GM08714 (cell line): ENCODE results near the gene CLC.
"Not testable (repeated sequence)": the region's sequence is repeated elsewhere in the genome, so short reads cannot be mapped to it uniquely, and the experiment has no call there.

Source experiments
- H3K4me3 ChIP-seq: fragments of 200-500 bp; sonication (Bioruptor generic); 2 replicates; pipeline ENCODE4 v1.5.1; 2014; ENCODE audit warnings: mild to moderate bottlenecking, low read length, inconsistent platforms
- ZNF274 ChIP-seq: IDR thresholded peaks from 2 replicates; pipeline ENCODE4 v1.6.1; 2012; ENCODE audit warnings: mild to moderate bottlenecking, low read depth, low read length

CLC gene

GRCh38 chr19:39737891-39738290 is at the start of gene CLC:
Gene CLC (minus strand): TSS chr19:39738029. CDS start chr19:39737952, 77 bp downstream.
- no peak within 1 kb of the TSS for H3K4me3 ChIP-seq
- TF ChIP-seq ZNF274: no peak

GRCh38 chr19:39780894-39781293 is 43.1 kb upstream of the CLC start:
- no peak for TF ChIP-seq ZNF274

DNA sequence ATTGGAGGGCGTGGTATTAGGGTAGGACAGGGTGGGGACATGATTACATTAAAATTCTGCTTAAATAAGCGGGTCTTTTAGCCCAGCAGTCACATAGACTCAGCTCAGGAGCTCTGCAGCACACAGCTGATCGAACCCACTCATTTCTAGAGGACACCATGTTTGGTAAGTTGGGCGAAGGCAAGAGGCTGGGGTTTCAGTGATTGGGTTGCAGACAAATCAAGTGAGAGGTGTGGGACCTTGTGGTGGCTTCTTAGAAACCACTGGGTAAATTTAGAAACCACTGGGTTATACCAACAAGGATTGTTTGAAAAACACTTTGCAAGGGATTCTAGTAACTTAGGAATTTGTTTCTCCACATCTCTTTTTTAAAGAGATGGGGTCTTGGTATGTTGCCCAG is 40.9 kb upstream of the CLC start, which contains the start of gene LEUTX:
LEUTX (plus strand) TSS at position 92 of the 400 bp plus-strand sequence; CDS start at position 159, 67 bp downstream.
- no peak within 1 kb of the TSS for H3K4me3 ChIP-seq
- no peak for TF ChIP-seq ZNF274

More at GRCh38 chr19:39780894-39781293, 43.1 kb upstream of the CLC start:
- no peak overlapping the region for H3K4me3 ChIP-seq

DNA sequence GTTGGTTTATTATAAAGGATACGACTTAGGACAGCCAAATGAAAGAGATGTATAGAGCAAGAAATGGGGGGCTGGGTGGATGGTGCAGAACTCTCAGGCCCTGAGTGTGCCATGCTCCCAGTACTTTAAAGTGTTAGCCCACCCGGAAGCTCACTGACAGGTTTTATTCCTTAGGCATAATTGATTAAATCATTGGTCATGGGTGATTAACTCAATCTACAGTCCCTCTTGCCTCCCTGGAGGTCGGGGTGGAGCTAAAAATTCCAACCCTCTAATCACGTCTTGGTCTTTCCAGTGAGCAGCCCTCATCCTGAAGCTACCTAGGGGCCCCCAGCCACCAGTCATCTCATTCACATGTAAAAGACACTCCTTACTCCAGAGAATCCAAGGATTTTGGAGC is 31.0 kb upstream of the CLC start:
- no peak for TF ChIP-seq ZNF274
- H3K4me3 ChIP-seq: no peak overlapping the region

GRCh38 chr19:39768334-39768733 is 30.5 kb upstream of the CLC start:
- H3K4me3 ChIP-seq: no peak overlapping the region
- no peak for TF ChIP-seq ZNF274

DNA sequence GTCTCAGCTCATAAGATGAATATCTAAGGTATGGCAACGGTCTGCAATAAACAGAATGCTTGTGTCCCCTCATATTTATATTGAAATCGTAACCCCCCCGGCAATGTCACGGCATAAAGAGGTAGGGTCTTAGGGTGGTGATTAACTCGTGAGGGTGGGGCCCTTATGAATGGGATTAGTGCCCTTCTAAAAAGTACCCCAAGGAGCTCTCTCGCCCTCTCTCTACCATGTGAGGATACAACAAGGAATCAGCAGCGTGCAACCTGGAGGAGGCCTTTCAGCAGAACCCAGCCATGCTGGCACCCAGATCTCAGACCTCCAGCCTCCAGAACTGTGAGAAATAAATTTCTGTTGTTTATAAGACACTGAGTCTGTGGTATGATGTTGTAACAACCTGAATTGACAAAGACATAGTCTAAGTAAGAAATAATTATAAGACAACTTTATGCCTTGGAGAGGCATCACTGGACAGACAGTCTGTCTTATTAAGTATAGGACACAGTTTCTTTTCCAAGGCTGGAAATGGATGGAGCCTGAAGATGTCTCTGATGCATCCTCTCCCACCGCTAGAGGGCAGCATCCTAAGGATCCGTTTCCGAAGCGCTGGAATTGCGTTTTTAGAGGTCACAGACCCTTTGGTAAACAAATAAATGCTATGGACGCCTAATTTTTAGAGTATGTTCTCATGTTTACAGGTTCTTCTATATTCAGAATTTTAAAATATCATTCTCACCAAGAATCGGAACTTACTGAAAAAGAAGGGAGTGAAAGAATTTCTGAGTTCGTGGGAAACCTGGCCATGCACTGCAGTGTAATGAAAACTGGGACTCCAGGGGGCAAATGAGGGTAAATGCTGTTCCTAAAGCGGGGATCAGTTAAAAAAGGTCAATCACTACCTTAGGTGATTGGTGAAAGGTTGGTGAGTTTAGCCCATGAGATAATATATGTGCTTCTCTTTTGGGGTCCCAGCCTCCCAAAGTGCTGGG is 27.6 kb upstream of the CLC start:
- H3K4me3 ChIP-seq: no peak overlapping the region
- TF ChIP-seq ZNF274: no peak

DNA sequence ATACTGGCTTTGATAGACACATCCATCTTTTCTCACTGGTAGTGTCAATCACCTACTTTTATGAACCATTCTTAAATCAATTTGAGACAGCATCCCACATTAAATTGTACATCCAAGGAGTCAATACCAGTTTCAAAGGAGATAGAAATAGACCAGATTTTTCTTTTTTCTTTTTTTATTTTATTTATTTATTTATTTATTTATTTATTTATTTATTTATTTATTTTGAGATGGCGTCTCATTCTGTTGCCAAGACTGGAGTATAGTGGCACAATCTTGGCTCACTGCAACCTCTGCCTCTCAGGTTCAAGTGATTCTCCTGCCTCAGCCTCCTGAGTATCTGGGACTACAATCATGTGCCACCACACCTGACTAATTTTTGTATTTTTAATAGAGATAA is 24.0 kb upstream of the CLC start:
- H3K4me3 ChIP-seq: not testable (repeated sequence)

GRCh38 chr19:39759457-39760184 is 21.8 kb upstream of the CLC start:
- no peak overlapping the region for H3K4me3 ChIP-seq
- TF ChIP-seq ZNF274: no peak

DNA sequence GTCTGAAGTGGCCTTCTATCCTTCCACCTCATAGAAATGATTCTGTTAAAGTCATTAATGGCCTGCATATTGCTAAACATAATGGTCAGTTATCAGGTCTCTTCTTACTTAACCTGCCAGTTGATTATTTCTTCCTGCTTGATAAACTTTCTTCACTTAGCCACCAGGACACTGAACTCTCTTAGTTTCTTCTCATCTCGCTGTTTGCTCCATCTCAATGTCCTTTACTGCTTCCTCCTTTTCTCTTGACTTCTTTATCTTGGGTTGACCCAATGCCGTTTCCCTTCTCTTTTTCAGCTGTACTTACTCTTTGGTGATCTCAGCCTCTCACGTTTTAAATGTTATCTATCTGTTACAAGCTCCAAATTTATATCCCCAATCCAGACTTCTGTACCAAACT is 17.1 kb upstream of the CLC start:
- no peak for TF ChIP-seq ZNF274
- H3K4me3 ChIP-seq: no peak overlapping the region

DNA sequence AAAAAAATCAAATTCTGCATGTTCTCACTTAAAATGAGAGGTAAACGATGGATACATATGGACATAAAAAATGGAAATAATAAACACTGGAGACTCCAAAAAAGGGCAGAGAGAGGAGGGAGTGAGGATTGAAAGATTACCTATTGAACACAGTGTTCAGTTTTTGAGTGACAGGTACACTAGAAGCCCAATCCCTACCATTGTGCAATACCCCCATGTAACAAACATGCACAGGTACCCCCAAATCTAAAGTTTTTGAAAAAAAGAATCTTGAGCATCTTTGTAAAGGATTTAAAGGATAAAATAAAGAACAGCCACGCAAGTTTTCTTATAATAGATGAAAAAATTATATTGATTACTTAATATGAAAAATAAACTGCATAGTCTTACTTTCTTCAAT is 16.7 kb upstream of the CLC start:
- no peak for TF ChIP-seq ZNF274
- no peak overlapping the region for H3K4me3 ChIP-seq

- no peak for TF ChIP-seq ZNF274
- no peak overlapping the region for H3K4me3 ChIP-seq
Measured at GRCh38 chr19:39752795-39753194, 15.0 kb upstream of the CLC start.

DNA sequence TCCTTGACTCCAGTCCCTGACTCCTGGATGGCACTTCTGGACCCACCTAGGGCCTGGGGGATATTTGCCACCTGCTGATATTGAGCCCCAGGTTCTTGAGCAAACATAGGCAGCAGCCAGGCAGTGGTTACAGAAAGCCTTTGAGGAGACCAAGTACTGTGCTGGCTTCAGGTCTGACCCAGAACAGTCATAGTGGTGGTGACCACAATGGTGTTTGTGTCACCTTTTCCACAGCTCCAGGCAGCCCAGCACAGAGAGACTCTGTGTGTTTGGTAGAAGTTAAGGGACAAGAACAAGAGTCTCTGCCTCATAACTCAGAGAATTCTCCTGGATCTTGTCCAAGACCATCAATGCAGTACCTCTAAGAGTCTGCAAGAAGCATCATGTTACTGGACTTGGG is 14.6 kb upstream of the CLC start:
- no peak overlapping the region for H3K4me3 ChIP-seq
- TF ChIP-seq ZNF274: no peak

DNA sequence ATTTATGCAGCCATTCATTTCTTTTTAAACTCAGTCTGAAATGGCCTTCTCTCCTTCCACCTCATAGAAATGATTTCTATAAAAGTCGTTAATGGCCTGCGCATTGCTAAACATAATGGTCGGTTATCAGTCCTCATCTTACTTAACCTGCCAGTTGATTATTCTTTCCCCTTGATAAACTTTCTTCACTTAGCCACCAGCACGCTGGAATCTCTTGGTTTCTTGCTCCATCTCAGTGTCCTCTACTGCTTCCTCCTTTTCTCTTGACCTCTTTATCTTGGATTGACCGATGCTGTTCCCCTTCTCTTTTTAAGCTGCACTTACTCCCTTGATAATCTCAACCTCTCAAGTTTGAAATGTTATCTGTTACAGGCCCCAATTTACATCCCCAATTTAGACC is 12.2 kb upstream of the CLC start:
- no peak overlapping the region for H3K4me3 ChIP-seq
- TF ChIP-seq ZNF274: no peak

DNA sequence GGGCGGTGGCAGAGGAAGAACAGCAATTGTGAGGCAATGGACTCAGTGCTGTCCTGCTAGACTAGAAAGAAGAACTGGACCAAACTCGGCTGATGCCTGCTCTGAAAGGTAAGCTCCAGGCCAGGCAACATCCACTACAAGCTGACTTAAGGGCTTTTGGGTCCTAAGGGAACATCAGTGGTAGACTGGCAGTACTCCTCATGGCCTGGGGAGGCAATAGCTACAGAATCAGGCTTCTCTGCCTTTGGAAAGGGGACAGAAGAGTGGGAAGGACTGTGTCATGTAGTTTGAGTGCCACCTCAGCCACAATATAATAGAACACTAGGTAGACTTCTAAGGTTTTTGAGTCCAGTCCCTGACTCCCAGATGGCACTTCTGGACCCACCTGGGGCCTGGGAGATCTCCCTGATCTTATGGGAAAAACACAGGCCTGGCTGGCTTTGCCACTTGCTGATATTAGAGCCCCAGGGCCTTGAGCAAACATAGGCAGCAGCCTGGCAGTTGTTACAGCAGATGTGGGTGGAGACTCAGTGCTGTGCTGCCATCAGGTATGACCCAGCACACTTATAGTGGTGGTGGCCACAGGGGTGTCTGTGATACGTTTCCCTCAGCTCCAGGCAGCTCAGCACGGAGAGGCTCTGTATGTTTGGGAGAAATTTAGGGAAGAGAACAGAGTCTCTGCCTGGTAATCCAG is 9.2 kb upstream of the CLC start:
- H3K4me3 ChIP-seq: no peak overlapping the region
- TF ChIP-seq ZNF274: no peak
